SK-N-MC (cell line): ENCODE measurements around the gene VASP.

Experiments
- EZH2 ChIP-seq: fragments of 200-600 bp; sonication (generic); IDR thresholded peaks from one replicate; pipeline ENCODE4 v1.6.1; 2017; ENCODE audit warnings: antibody characterized with exemption
- FOXP2 ChIP-seq: optimal IDR thresholded peaks from 2 replicates; pipeline ENCODE3; 2011; ENCODE audit warnings: mild to moderate bottlenecking, moderate library complexity; ENCODE audit not compliant: insufficient read depth; ENCODE audit errors: extremely low read length, control extremely low read depth
- POLR2AphosphoS5 ChIP-seq: IDR thresholded peaks from 2 replicates; pipeline ENCODE4 v1.6.1; 2012; ENCODE audit warnings: mild to moderate bottlenecking, low read depth, low read length, borderline replicate concordance

GRCh38 chr19:45473682-45474605, 33.3 kb upstream of the VASP start:
- no peak for TF ChIP-seq POLR2AphosphoS5
- TF ChIP-seq EZH2: no peak
- no peak for TF ChIP-seq FOXP2
